Caki2 (cell line): Measurements from ENCODE around the gene SETD2. TPM values are rescaled to one million over a fixed set of nuclear protein-coding genes. Genes with fewer than 3 reads are reported as not detected.
"Not testable (repeated sequence)": the region's sequence is repeated elsewhere in the genome, so short reads cannot be mapped to it uniquely, and the experiment has no call there.

Experiments
- DNase-seq: peaks from one replicate; pipeline ENCODE4 v3.0.0-alpha.2; 2015; ENCODE audit warnings: low read depth
- in situ Hi-C: cut with HindIII; loops from 2 replicates; pipeline ENCODE4 v1.10.0; 2016; ENCODE audit warnings: low sequenced_read_pairs, low pct_unique_long_range_greater_than_20kb, mixed read lengths
- total RNA-seq: library from RNA; depleted of rRNA; stranded (reverse); fragments of >200 nt; shearing (Covaris generic); gene quantifications from 2 replicates; pipeline ENCODE4 v1.2.3, GENCODE V29; 2014; ENCODE audit warnings: low replicate concordance

The SETD2 gene
- total RNA-seq, 1 experiment from 2014 or later: 15.7 TPM

DNA sequence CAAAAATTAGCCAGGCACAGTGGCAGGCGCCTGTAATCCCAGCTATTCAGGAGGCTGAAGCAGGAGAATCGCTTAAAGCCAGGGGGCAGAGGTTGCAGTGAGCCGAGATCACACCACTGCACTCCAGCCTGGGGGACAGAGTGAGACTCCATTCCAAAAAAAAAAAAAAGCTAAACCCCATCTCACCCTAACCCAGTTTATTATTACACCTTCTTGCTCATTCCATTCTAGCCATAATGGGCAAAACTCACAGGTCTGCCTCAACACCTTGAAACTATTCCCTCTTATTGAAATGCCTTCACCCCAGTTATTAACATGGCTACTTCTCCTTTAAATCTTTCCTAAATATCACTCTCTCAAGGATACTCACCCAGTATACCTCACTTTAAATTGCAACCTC, 4.1 kb downstream of the SETD2 start:
- in situ Hi-C loops: no loop called here
- DNase-seq: no peak

GRCh38 chr3:47158208-47158607, 5.7 kb downstream of the SETD2 start:
- in situ Hi-C loops: no loop called here
- DNase-seq: no peak

GRCh38 chr3:47156396-47156795, 7.5 kb downstream of the SETD2 start:
- in situ Hi-C loops: no loop called here
- DNase-seq: no peak

DNA sequence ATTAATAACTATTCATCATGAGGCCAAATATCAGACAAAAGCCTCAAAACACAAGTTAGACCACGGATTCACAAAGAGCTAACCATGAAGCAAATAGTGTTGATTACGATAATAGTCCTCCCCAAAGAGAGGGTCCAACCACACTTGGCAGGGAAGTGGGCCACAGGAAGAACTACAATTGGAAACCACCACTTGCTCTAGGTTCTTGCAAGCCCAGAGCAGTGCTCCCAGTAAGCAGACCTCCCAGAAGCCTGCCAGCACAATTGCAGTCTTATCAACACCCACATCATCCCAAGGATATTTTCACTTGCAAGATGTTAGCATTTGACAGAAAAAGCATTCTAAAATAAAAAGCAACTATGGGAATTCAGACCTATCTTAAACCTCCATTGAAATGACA, 11.3 kb downstream of the SETD2 start:
- in situ Hi-C loops: no loop called here

GRCh38 chr3:47151836-47152235, 12.1 kb downstream of the SETD2 start:
- no peak for DNase-seq
- in situ Hi-C loops: no loop called here

More for the DNA sequence above, 11.3 kb downstream of the SETD2 start:
- DNase-seq: no peak

DNA sequence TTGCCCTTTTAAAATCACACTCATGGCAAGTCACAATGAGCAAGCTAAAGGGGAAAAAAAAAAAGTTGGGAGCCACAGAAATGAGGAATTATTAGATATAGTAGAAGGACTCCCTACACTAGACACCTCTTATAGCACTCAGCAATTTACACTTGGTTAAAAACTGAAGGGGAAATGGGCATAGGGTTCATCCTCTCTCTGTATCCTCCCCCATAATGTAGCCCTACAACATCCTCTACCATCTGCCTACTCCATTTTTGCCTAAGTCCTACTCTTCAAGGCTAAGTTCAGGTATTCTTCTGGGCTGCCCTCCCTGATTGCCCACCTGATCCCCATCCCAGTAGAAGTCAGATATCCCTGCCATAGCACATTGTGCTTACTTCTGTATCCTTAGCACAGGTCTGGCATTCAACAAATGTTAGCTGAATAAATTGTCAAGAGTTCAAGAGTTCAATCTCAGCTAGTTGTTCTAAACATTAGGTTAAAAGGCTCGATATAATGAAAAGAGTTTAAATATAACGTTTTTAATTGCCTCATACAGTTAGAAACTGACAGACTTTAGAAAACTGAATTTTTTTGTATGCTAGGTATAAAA, 14.5 kb downstream of the SETD2 start:
- no peak for DNase-seq
- in situ Hi-C loops: no loop called here

DNA sequence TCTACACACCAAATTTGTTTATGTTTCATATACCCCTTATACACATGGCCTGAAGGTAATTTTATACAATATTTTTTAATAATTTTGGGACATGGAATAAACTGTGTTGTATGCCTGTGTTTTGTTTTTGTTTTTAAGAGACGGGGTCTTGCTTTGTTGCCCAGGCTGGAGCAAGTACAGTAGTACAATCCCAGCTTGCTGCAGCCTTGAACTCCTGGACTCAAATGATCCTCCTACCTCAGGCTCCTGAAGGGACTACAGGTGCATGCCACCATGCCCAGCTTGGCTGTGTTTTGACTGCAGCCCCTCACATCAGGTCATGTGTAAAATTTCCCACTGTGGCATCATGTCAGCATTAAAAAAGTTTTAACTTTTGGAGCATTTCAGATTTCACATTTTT, 18.6 kb downstream of the SETD2 start:
- in situ Hi-C loops: no loop called here
- DNase-seq: no peak

DNA sequence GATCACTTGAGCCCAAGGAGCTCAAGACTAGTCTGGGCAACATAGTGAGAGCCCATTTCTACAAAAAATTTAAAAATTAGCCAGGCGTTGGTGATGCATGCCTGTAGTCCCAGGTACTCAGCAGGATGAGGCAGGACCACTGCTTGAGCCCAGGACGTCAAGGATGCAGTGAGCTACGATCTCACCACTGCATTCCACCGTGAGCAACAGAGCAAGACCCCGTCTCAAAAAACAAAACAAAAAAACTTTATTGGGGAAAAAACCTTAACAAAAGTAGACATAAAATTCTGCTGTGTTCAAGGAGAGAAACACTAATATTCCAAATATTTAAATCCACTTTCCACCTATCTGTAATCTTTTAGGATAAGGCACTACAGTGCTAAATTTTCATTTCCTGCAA, 20.8 kb downstream of the SETD2 start:
- in situ Hi-C loops: no loop called here
- DNase-seq: no peak

DNA sequence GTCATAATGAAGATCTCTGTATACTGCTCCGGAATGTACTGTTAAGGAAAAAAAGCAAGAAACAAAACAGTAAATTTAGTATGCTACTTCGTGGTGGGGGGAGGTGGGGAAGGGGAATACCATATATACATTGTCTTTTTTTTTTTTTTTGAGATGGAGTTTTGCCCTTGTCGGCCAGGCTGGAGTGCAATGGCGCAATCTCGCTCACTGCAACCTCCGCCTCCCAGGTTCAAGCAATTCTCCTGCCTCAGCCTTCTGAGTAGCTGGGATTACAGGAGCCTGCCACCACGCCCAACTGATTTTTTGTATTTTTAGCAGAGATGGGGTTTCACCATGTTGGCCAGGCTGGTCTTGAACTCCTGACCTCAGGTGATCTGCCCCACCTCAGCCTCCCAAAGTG, 21.4 kb downstream of the SETD2 start:
- DNase-seq, in situ Hi-C loops: not testable (repeated sequence)

- in situ Hi-C loops: not testable (repeated sequence)
- DNase-seq: peak; percentile 44
Observed at GRCh38 chr3:47140973-47141461, 22.9 kb downstream of the SETD2 start.

- DNase-seq, in situ Hi-C loops: not testable (repeated sequence)
Observed at GRCh38 chr3:47140553-47140952, 23.4 kb downstream of the SETD2 start.

DNA sequence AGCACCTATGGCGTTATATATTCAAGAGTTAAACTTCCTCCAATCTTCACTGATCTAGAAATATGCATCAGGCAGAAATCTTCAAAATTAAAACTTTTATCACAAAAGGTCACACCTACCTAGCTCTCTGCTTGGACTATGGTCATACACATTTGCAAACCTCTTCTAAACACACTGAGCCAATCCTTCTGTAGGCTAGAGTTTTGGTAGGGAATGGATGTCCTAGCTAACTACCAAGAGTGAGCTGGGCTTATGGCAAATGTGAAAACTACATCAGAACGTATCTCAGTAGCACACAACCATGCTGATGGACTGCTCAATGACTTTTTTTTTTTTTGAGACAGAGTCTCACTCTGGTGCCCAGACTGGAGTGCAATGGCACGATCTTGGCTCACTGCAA, 29.6 kb downstream of the SETD2 start:
- no peak for DNase-seq
- in situ Hi-C loops: no loop called here

DNA sequence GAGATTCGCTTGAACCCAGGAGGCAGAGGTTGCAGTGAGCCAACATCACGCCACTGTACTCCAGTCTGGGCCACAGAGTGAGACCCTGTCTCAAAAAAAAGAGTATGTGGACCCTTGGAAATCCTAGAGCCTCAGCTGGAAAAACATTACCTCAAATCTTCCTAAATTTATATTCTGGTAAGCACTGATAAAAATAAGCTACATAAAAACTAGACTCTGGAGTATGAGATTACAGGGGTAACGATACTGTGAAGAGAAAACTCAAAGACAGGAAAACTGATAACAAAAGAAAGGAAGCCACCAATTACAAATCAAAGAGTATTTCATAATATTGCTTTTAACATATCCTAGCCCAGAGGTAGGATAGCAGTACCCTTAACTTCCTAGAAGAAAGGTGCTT, 30.3 kb downstream of the SETD2 start:
- no peak for DNase-seq
- in situ Hi-C loops: no loop called here

DNA sequence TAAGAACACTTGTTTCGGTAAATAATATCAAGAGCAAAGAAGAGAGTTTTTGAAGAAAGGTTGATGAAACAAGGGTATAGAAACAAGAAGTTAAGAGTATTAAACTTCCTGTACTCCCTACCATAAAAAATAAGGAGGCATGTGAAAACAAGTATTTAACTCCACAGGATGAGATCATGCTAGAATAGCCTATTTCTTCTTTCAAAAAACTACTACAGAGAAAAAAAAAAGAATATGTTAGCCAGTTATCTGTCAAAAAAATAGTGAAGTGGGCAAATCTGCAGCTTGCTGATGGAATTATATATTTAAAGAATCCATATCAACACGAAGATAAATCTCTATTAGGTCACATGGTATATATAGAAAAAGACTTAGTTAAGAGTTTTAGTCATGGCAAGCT, 33.4 kb downstream of the SETD2 start:
- in situ Hi-C loops: no loop called here
- no peak for DNase-seq

DNA sequence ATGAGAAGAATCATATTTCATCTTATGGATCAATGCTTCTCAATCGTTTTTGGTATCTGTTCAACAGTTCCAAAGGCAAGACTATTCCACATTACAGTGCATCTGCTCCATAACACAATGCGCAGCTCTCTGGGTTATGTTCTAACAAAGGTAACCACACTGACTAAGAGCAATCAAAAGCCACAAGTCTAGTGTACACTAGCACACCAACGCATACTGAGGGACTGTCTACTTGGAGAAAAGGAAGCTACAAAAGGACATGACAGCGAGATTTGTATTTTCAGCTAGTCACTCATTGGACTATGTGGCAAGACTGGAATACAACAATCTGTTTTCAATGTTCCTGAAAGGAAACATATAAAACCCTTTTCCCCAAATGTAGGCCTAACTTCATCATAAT, 35.8 kb downstream of the SETD2 start:
- in situ Hi-C loops: no loop called here
- no peak for DNase-seq

DNA sequence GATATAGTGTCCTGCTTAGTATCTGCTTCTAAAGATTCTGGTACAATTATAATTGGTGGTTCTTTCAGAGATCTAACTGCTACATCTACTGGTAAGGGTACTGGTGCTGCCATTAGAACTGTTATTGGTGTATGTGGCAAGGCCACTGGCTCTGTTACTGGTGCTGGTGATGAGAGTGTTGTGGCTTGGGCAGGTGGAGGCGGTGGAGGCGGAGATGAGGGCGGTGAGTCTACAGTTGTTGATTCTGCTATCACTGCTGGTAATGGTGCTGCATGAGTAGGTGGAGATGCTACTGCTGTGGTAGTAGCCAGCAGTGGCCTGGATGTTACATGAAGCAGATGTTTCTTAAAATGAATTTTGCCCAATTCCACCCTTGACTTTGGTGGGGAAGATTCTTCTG, 40.1 kb downstream of the SETD2 start:
- no peak for DNase-seq
- in situ Hi-C loops: no loop called here

DNA sequence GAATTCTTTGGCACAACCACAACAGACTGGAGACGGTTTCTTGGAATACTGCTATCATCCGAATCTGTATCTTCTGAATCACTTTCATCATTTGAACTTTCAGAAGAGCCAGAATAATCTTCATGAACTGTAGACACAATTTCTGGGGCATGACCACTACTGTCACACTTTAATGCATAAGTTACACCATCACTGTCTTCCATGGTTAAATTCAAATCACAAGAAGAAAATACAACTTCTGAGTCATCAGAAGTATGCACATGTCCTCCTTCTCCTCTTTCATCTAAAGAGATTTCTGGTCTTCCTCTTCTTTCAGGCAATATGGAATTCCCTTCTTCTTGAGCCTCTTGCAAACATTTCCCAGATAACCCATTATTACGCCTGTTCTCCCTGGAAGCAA, 42.5 kb downstream of the SETD2 start:
- in situ Hi-C loops: no loop called here
- DNase-seq: no peak

DNA sequence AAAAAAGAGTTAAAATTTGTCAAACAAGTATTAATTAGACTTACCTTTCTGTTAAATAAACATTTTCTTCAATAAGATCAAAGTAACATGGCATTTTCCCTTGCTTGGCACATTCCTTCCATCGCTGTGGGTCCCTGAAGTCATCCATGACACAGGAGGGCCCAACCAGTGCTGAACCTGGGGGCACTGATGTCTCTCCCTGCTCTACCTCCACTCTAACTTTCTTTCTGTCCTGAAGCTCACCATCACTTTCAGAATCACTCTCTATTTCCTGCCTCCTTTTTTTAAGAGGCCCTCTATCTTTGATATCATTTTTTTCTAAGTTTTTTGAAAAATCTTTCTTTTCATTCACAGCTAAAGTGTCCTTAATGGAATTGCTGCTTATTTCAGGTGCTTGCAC, 43.8 kb downstream of the SETD2 start:
- in situ Hi-C loops: no loop called here
- no peak for DNase-seq

DNA sequence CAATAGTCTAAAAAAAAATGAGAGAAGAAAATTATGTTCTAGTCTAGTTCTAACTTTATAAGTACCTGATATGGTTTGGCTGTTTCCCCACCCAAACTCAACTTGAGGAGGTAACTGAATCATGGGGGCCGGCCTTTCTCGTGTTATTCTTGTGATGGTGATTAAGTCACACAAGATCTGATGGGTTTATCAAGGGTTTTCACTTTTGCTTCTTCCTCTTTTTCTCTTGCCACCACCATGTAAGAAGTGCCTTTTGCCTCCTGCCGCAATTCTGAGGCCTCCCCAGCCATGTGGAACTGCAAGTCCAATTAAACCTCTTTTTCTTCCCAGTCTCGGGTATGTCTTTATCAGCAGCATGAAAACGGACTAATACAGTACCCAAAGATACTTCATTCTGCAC, 44.5 kb downstream of the SETD2 start:
- DNase-seq, in situ Hi-C loops: not testable (repeated sequence)

DNA sequence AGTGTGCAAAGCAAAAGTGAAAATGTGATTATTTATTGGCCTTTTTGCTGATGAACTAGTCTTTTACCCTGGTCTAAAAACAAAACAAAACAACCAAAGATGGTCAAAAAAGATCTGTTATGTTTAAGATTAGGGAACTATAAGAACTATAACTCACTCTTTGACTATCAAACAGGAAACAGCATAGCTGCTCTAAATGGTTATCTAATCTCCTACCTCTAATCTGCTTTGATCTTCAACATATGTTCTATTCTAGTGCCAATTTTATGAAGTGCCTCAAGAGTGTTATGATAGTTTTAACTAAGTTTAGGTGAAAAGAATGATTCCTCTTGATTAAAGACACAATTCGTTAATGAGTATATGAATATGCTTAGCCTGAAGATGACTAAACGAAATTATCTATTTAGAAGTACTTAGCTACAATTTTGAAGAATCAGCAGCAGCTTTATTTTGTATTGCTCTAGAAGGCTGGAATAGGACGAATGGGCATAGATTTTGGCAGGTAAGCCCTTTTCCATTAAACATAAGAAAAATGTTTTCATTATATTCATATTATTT, 46.0 kb downstream of the SETD2 start:
- DNase-seq: no peak
- in situ Hi-C loops: no loop called here
